GM23248 (cell line): ENCODE data around the gene C1orf115. TPM values are rescaled to one million over a fixed set of nuclear protein-coding genes. Genes with fewer than 3 reads are reported as not detected.

ENCODE experiments used
- DNase-seq: peaks from one replicate; pipeline ENCODE4 v3.0.0-alpha.2; 2015
- H2AFZ ChIP-seq: fragments of 200-600 bp; sonication (generic); 2 replicates; pipeline ENCODE4 v1.6.1; 2016; ENCODE audit warnings: antibody characterized with exemption
- H3F3A ChIP-seq: fragments of 200-600 bp; sonication (generic); 2 replicates; pipeline ENCODE4 v1.6.1; 2016; ENCODE audit warnings: mild to moderate bottlenecking, antibody characterized with exemption, mixed run types; ENCODE audit not compliant: insufficient read depth
- H3K27ac ChIP-seq: fragments of 200-600 bp; sonication (generic); 2 replicates; pipeline ENCODE4 v1.5.1; 2016; ENCODE audit warnings: mild to moderate bottlenecking
- H3K27me3 ChIP-seq: fragments of 200-600 bp; sonication (generic); replicated peaks from 2 replicates; pipeline ENCODE4 v1.6.1; 2016; ENCODE audit warnings: mild to moderate bottlenecking; ENCODE audit not compliant: insufficient read depth
- H3K36me3 ChIP-seq: fragments of 200-600 bp; sonication (generic); 2 replicates; pipeline ENCODE4 v1.6.1; 2016; ENCODE audit warnings: low read depth, mild to moderate bottlenecking
- H3K4me1 ChIP-seq: fragments of 200-600 bp; sonication (generic); 2 replicates; pipeline ENCODE4 v1.6.1; 2016; ENCODE audit warnings: mild to moderate bottlenecking; ENCODE audit not compliant: insufficient read depth
- H3K4me2 ChIP-seq: fragments of 200-600 bp; sonication (generic); one replicate; pipeline ENCODE4 v1.6.1; 2016; ENCODE audit warnings: mild to moderate bottlenecking; ENCODE audit not compliant: unreplicated experiment
- H3K4me3 ChIP-seq: fragments of 200-600 bp; sonication (generic); 2 replicates; pipeline ENCODE4 v1.5.1; 2016; ENCODE audit warnings: mild to moderate bottlenecking
- H3K79me2 ChIP-seq: fragments of 200-600 bp; sonication (generic); 2 replicates; pipeline ENCODE4 v1.6.1; 2016; ENCODE audit warnings: mild to moderate bottlenecking; ENCODE audit not compliant: insufficient read depth
- H3K9ac ChIP-seq: fragments of 200-600 bp; sonication (generic); 2 replicates; pipeline ENCODE4 v1.6.1; 2016; ENCODE audit warnings: mild to moderate bottlenecking
- H3K9me2 ChIP-seq: fragments of 200-600 bp; sonication (generic); 2 replicates; pipeline ENCODE4 v1.6.1; 2016; ENCODE audit warnings: mixed run types, mild to moderate bottlenecking, moderate library complexity; ENCODE audit not compliant: insufficient read depth
- H3K9me3 ChIP-seq: fragments of 200-600 bp; sonication (generic); one replicate; pipeline ENCODE4 v1.6.1; 2017; ENCODE audit warnings: low read depth
- H4K20me1 ChIP-seq: fragments of 200-600 bp; sonication (generic); 2 replicates; pipeline ENCODE4 v1.6.0; 2016; ENCODE audit not compliant: insufficient read depth
- EZH2 ChIP-seq: fragments of 200-600 bp; sonication (generic); IDR thresholded peaks from 2 replicates; pipeline ENCODE4 v1.6.1; 2018; ENCODE audit warnings: antibody characterized with exemption, mild to moderate bottlenecking; ENCODE audit not compliant: insufficient read depth, poor library complexity, severe bottlenecking
- EZH2phosphoT487 ChIP-seq: fragments of 200-600 bp; sonication (generic); IDR thresholded peaks from 2 replicates; pipeline ENCODE4 v1.6.1; 2018; ENCODE audit warnings: antibody characterized with exemption, moderate library complexity, mild to moderate bottlenecking, low read depth; ENCODE audit not compliant: insufficient read depth
- WGBS, 2 experiments: methylation state at CpG; one replicate each; pipeline ENCODE4 v1.1.6; 2015 to 2017; ENCODE audit warnings: low lambda C conversion rate in 2 of 2, low coverage in 1 of 2; ENCODE audit errors: missing lambda C conversion rate in 2 of 2; 5-methylcytosine and 5-hydroxymethylcytosine counted together
- in situ Hi-C: fragments of 300-500 bp; cut with MboI; formaldehyde crosslinking; loops from 2 replicates; pipeline ENCODE4 v1.15.0; 2020
- polyA plus RNA-seq: library from polyadenylated mRNA; unstranded; fragments of >200 nt; fragmentation: Nextera tagmentation; extraction: Ambion mirVana; gene quantifications from 2 replicates; pipeline ENCODE4 v1.2.1, GENCODE V29; 2016
- total RNA-seq: library from RNA; depleted of rRNA; stranded (reverse); fragments of >200 nt; shearing (Covaris generic); gene quantifications from 2 replicates; pipeline ENCODE4 v1.2.3, GENCODE V29; 2014

The C1orf115 gene
- total and polyA plus RNA-seq, 2 experiments from 2014 or later = 0.76 to 0.83 TPM

- Histone ChIP-seq H3K27ac (no peak overlapping the region), H3K27me3 (no peaks in the 10 kb centered on the region), H3K4me3 (no peak overlapping the region), H3K4me2 (no peak overlapping the region), H3K4me1 (no peaks in the 10 kb centered on the region), H3F3A (no peaks in the 10 kb centered on the region), H3K9me2 (no peaks in the 10 kb centered on the region), H3K79me2 (no peaks in the 10 kb centered on the region), H3K9me3 (no peaks in the 10 kb centered on the region), H3K9ac (no peak overlapping the region), H2AFZ (no peak overlapping the region), H4K20me1 (no peaks in the 10 kb centered on the region), H3K36me3 (no peaks in the 10 kb centered on the region)
- in situ Hi-C loops = no loop called here
- no peak for DNase-seq
- TF ChIP-seq EZH2 (no peak), EZH2phosphoT487 (no peak)
Observed at GRCh38 chr1:220655961-220656740, 34.0 kb upstream of the C1orf115 start.

- no peaks in the 10 kb centered on the region for H3K36me3 ChIP-seq
- no peaks in the 10 kb centered on the region for H3K9me2 ChIP-seq
- no peaks in the 10 kb centered on the region for H3K79me2 ChIP-seq
- H3K4me1 ChIP-seq = no peaks in the 10 kb centered on the region
- DNase-seq = no peak
- no peaks in the 10 kb centered on the region for H3K9me3 ChIP-seq
- TF ChIP-seq EZH2phosphoT487 = no peak
- no peak for TF ChIP-seq EZH2
- H2AFZ ChIP-seq = no peak overlapping the region
- H3F3A ChIP-seq = no peaks in the 10 kb centered on the region
- H3K27me3 ChIP-seq = no peaks in the 10 kb centered on the region
- no peak overlapping the region for H3K9ac ChIP-seq
- no peak overlapping the region for H3K27ac ChIP-seq
- no peaks in the 10 kb centered on the region for H4K20me1 ChIP-seq
- in situ Hi-C loops = no loop called here
- 57 to 58% methylated on average over 3 of the region's 3 CpGs for WGBS, 2 experiments
- H3K4me3 ChIP-seq = no peak overlapping the region
- no peak overlapping the region for H3K4me2 ChIP-seq
Observed at GRCh38 chr1:220666349-220666748, 23.8 kb upstream of the C1orf115 start.

GRCh38 chr1:220669005-220669404 lies 21.2 kb upstream of the C1orf115 start:
- Histone ChIP-seq H3K4me2 (no peak overlapping the region), H3K79me2 (no peaks in the 10 kb centered on the region), H3K9me2 (no peaks in the 10 kb centered on the region), H3K9me3 (no peaks in the 10 kb centered on the region), H3K27me3 (0 out of 2 replicates have a peak, but pooled peaks cover 4% of the 10 kb centered on the region), H4K20me1 (no peaks in the 10 kb centered on the region), H2AFZ (no peak overlapping the region), H3F3A (no peaks in the 10 kb centered on the region), H3K9ac (no peak overlapping the region), H3K36me3 (no peaks in the 10 kb centered on the region), H3K4me3 (no peak overlapping the region), H3K27ac (no peak overlapping the region), H3K4me1 (no peaks in the 10 kb centered on the region)
- in situ Hi-C loops = no loop called here
- 72 to 76% methylated on average over 1 of the region's 1 CpG for WGBS, 2 experiments
- DNase-seq = no peak
- TF ChIP-seq EZH2phosphoT487 (no peak), EZH2 (no peak)

- H3K4me3 ChIP-seq = no peak overlapping the region
- no peaks in the 10 kb centered on the region for H4K20me1 ChIP-seq
- H3K9me2 ChIP-seq = no peaks in the 10 kb centered on the region
- H2AFZ ChIP-seq = no peak overlapping the region
- no peak for TF ChIP-seq EZH2phosphoT487
- TF ChIP-seq EZH2 = no peak
- in situ Hi-C loops = no loop called here
- H3K27me3 ChIP-seq = 0 out of 2 replicates have a peak, but pooled peaks cover 4% of the 10 kb centered on the region
- H3K4me2 ChIP-seq = no peak overlapping the region
- no peak overlapping the region for H3K27ac ChIP-seq
- no peaks in the 10 kb centered on the region for H3K9me3 ChIP-seq
- H3K36me3 ChIP-seq = no peaks in the 10 kb centered on the region
- DNase-seq = no peak
- H3K79me2 ChIP-seq = no peaks in the 10 kb centered on the region
- H3K9ac ChIP-seq = no peak overlapping the region
- H3F3A ChIP-seq = no peaks in the 10 kb centered on the region
- no peaks in the 10 kb centered on the region for H3K4me1 ChIP-seq
Observed at GRCh38 chr1:220670365-220670764, 19.8 kb upstream of the C1orf115 start.
